NCI-H2107 treated with DMSO at 0.1 percent for 48 hours (cell line): ENCODE data around the gene NXPE3.

Experiments used
- DNase-seq: peaks from one replicate; lab custom pipeline; 2025; ENCODE audit not compliant: unreplicated experiment; lab: John Stamatoyannopoulos, UW

Gene NXPE3

DNA sequence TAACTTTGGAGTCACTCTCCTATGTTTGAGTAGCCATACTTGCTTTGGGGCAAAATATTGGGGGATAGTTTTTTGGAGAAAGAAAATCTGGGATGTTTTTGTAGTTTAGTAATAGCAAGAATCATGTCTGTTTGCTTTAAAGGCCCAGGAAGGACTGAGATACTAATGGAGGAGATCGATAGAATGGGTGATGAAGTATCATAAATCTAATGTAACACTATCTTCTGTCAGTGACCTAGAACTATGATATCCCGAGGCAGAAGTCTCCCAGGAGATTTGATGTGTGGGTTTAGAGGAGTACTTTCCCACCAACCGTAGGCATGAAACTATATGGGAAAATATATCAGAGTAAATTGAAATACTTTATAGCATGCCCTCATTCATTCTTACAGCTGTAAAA is 49.3 kb downstream of the NXPE3 start:
- DNase-seq = peak; percentile 38

DNA sequence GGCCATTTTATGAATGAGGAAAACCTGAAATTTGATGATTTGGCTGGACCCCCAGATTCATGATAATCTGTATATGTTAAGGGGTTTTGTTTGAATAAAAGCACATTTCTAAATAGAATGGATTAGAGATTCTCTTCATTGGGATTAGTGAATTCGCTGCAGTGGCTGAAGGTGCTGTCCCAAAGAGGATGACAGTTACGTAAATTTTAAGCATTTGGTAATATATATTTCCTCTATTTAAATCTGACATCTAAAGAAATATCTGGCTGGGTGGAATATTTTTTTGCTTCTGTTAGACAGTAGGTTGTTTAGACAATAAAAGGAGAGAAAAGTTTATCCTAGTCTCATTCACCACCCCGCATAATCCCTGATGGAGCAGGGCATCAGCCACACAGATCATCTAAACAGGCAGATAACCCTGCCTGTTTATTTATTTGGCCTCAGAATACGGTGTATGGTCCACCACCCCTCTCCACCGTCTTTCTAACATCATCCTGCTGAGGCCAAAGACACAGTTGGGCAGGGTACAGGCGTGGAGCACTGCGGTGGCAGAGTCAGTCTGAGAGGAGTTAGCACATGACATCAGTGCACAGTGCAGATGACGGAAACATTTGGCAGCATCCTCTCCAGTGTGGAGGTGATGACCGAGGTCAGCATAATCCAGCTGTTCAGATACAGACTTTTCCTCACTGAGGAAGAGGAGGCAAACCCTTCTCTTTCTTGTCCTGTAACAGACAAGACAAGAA is 49.9 kb downstream of the NXPE3 start:
- DNase-seq = no peak

GRCh38 chr3:101829437-101829830 is 50.4 kb downstream of the NXPE3 start:
- DNase-seq = no peak

GRCh38 chr3:101829874-101830273 is 50.9 kb downstream of the NXPE3 start:
- no peak for DNase-seq

GRCh38 chr3:101833446-101833974 is 54.5 kb downstream of the NXPE3 start:
- DNase-seq = no peak

DNA sequence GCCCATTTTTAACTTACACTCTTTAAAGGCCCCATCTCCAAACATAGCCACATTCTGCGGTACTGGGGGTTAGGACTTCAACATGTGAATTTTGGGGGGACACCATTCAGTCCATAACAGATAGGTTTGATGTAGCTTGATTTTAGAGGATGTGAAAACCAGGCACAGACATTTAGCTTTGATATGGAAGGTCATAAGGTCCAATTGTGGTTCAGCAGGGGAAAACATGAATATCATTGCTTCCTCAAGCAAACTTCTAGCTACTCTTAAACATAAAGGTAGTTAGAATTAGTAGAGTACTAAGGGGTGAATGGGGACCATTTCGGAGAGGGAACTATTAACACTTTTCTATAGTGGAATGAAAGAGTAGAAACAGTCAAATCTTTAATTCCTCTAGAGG is 56.7 kb downstream of the NXPE3 start:
- DNase-seq = no peak

DNA sequence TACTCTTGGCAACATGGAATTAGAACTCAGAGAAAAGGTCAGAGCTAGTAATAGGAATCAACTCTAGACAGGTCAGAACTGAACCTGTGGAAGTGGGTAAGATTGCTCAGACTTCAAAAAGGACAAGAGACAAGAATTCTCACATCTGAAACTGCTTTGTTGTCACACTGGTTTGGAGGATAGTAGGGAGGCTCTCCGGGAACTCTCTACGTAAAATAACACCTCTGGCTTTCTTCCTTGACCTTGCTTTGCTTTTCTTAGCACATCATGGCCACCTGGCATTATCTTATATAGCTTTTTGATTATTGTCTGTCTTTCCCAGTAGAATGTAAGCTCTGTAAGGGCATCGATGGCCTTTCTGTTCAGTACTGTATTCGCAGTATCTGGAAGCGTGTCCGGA is 57.1 kb downstream of the NXPE3 start:
- no peak for DNase-seq

DNA sequence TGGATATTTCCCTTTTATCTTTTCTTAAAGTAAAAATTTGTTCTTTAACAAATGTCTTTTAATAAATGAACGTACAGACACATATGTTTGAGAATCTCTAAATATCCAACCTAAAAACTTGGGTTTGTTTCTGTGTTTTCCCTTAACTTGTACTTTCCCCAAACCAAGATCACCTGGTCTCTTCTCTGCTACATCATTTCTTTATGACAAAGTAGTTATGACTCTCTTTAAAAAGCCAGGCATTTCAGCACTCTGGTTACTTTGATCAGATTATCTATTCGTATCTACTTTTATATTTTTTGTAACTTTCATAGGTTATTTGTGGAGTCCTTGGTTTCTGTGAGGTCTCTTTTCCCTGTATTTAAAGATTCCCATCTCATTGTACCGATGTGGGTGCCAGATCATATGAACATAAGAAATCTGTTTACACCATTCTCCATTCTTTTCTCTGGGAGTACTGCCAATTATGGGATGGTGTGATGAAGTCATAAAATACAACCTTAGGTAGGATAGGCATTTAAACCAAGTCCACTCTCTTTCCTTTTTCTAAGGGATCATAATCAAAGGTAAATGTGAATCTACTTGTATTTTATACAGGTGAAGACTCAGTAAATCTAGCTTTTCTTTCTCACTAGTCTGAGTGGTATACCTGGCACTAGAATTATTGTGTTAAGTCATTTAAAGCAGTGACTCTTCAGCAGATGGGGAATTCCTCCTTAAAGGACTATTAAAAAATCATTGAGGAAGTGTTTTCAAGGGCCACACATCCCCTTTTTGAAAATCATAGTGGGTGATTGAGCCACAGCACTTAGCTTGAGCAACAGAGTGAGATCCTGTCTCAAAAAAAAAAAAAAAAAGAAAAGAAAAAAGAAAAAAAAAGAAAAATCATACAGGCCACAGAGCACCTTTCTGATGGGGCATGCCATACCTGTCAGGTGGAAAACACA is 57.9 kb downstream of the NXPE3 start:
- DNase-seq = peak; percentile 75

DNA sequence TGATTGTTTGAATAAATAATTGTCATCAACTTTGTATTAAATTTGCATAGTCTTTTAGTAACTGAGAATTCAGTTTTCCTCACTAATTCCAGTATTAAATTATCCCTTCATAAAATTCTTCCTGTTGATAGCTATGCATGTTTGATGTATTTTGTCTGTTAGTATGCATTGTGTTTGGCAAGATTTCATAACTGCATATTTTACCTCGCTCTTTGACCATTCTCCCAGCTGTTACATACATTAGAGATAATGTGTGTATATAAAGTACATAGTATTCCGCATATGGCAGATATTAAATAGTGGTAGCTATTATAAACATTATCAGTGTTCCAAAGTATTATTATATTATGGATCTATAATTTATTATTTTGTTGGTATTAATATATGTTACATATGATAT is 59.7 kb downstream of the NXPE3 start:
- DNase-seq = no peak

- DNase-seq = no peak
These were observed 61.1 kb downstream of the NXPE3 start for GRCh38 chr3:101840066-101840465.

DNA sequence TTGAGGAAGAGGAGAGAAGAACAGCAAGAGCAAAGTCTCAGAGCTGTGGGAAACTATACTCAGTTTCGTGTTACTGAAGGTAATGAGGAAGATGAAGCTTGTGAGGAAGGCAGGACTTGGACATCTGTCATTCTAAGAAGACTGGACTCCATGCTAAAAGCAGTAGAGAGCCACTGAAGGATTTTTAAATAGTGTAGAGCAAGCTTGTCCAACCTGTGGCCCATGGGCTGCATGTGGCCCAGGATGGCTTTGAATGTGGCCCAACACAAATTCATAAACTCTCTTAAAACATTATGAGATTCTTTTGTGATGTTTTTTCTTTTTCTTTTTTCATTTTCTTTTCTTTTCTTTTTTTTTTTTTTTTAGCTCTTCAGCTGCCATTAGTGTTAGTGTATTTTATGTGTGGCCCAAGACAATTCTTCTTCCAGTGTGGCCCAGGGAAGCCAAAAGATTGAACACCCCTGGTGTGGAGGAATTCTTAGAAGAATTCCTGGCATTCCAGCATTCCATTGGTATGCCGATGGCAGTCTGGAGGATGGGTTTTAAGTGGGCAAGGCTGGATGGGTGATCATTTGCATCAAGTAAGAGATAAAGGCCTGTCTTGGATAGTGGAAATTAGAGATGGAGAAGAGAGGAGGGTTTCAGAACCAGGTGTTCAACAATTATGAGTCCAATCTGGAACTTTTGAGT is 63.4 kb downstream of the NXPE3 start:
- DNase-seq = no peak

- no peak for DNase-seq
These were observed 63.9 kb downstream of the NXPE3 start for GRCh38 chr3:101842935-101843330.

- no peak for DNase-seq
These were observed 66.4 kb downstream of the NXPE3 start for GRCh38 chr3:101845425-101845824.

DNA sequence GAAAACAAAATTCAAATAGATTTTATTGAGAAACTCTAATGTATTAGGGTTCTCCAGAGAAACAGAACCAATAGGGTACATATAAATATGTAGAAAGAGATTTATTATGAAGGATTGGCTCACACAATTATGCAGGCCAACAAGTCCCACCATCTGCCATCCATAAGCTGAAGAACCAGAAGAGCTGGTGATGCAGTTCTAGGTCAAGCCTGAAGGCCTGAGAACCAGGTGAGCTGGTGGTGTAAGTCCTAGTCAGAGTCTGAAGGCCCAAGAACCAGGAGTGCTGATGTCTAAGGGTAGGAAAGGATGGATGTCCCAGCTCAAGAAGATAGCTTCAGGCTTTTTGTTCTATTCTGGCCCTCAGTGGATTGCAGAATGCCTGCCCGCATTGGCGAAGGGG is 67.7 kb downstream of the NXPE3 start:
- DNase-seq = no peak

- no peak for DNase-seq
These were observed 68.3 kb downstream of the NXPE3 start for GRCh38 chr3:101847328-101847727.

DNA sequence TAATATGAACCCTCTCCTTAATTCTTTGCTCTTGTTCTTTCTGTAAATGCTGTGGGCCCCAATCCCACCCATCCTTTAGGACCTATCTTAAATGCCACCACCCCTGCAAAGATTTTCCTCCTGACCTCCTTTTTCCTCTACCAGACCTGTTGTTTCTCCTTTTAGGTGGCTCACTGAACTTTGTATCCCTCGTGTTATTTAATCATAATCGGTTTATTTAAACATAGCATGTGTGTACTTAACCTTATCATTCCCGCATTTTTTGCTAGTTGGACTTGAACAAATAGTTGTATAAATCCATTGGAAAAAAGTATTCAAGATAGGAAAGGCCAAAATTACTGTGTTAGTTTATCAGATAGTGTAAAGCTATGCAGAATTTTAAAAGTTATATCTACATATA is 69.3 kb downstream of the NXPE3 start:
- DNase-seq = no peak

- peak; percentile 65 for DNase-seq
These were observed 70.0 kb downstream of the NXPE3 start, which contains the start of gene NFKBIZ for GRCh38 chr3:101848754-101849713. TSS of gene NFKBIZ (plus strand) at chr3:101849514. CDS start at chr3:101849629, 115 bp downstream.

- no peak for DNase-seq
These were observed 70.8 kb downstream of the NXPE3 start for GRCh38 chr3:101849714-101850245.

DNA sequence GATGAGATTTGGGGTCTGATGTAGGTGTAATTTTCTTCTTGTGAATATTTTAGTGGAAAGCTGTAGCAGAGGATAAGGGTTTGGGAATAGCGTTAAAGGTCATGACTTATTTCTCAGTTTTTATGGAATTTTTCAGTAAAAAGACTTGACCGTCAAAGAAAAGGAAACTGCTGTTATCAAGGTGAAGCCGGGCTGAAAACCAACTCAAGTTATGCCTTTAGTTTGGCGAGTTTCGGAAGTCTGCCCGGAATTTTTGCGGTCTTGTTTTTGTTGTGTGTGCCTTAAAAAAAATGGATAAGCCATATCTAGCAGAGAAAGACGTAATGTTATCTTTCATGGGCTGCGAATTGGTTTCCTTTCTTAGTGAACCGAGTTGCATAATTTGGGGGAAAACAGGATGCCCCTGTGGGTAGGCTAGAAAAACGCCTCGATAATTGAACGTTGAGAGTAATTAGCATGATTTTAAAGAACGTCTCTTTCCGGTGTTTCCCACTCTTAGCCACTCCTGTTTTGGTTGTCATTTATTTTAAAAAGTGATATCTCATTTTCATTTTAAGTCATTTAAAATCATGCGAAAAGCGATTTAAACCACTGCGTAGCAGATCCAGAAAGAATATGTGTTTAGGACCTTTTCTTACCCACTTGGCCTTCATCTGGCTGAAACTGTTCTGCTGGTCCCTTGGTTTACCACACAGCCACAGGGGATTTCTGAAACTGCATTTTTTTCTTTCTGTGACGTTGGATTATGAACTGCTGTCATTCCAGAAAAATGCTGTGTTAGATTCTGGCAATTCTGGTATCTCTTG is 71.4 kb downstream of the NXPE3 start:
- no peak for DNase-seq
